Measurements from ENCODE around the gene RAB36.
A peak's percentile ranks its signal among the peaks of the same experiment; 100 is the strongest.

Gene RAB36

GRCh38 chr22:23158516-23159290 lies 13.4 kb downstream of the RAB36 start:
- Histone ChIP-seq H3K27ac (no peak overlapping the region), H3K36me3 (replicated peaks) (no peaks in the 10 kb centered on the region), H3K27me3 (replicated peaks) (peaks cover 5% of the 10 kb centered on the region), H3K4me3 (ENCODE audit: low read depth, low read length) (no peak overlapping the region)
- TF ChIP-seq CTCF (IDR thresholded peaks at IDR 0.05; ENCODE audit: low read depth, low read length, missing control alignments): no peak
- in situ Hi-C loops (cut with HindIII; ENCODE audit: low pct_ligation_motif_present, low sequenced_read_pairs): no loop called here
- DNase-seq: no peak

- TF ChIP-seq CTCF (IDR thresholded peaks at IDR 0.05; ENCODE audit: low read depth, low read length, missing control alignments): no peak
- Histone ChIP-seq H3K36me3 (replicated peaks) (no peaks in the 10 kb centered on the region), H3K27me3 (replicated peaks) (peaks cover 7% of the 10 kb centered on the region), H3K27ac (no peak overlapping the region), H3K4me3 (ENCODE audit: low read depth, low read length) (no peak overlapping the region)
- in situ Hi-C loops (cut with HindIII; ENCODE audit: low pct_ligation_motif_present, low sequenced_read_pairs): no loop called here
- no peak for DNase-seq
Measured at GRCh38 chr22:23159291-23159630, 14.0 kb downstream of the RAB36 start.

GRCh38 chr22:23161029-23161428 lies 15.8 kb downstream of the RAB36 start:
- no peak for DNase-seq
- in situ Hi-C loops (cut with HindIII; ENCODE audit: low pct_ligation_motif_present, low sequenced_read_pairs): no loop called here
- Histone ChIP-seq H3K27ac (no peak overlapping the region), H3K27me3 (replicated peaks) (peaks cover 11% of the 10 kb centered on the region), H3K36me3 (replicated peaks) (no peaks in the 10 kb centered on the region), H3K4me3 (ENCODE audit: low read depth, low read length) (no peak overlapping the region)
- TF ChIP-seq CTCF (IDR thresholded peaks at IDR 0.05; ENCODE audit: low read depth, low read length, missing control alignments): no peak

GRCh38 chr22:23161574-23161973 lies 16.3 kb downstream of the RAB36 start:
- Histone ChIP-seq H3K4me3 (ENCODE audit: low read depth, low read length) (no peak overlapping the region), H3K36me3 (replicated peaks) (no peaks in the 10 kb centered on the region), H3K27me3 (replicated peaks) (peaks cover 13% of the 10 kb centered on the region), H3K27ac (no peak overlapping the region)
- DNase-seq: no peak
- in situ Hi-C loops (cut with HindIII; ENCODE audit: low pct_ligation_motif_present, low sequenced_read_pairs): no loop called here
- TF ChIP-seq CTCF (IDR thresholded peaks at IDR 0.05; ENCODE audit: low read depth, low read length, missing control alignments): no peak

GRCh38 chr22:23163665-23164064 lies 18.4 kb downstream of the RAB36 start:
- in situ Hi-C loops (cut with HindIII; ENCODE audit: low pct_ligation_motif_present, low sequenced_read_pairs): no loop called here
- DNase-seq: no peak
- Histone ChIP-seq H3K27ac (peak overlapping the region; percentile 14), H3K4me3 (ENCODE audit: low read depth, low read length) (no peak overlapping the region), H3K27me3 (replicated peaks) (peaks cover 30% of the 10 kb centered on the region), H3K36me3 (replicated peaks) (no peaks in the 10 kb centered on the region)
- TF ChIP-seq CTCF (IDR thresholded peaks at IDR 0.05; ENCODE audit: low read depth, low read length, missing control alignments): no peak

GRCh38 chr22:23164091-23164490 lies 18.8 kb downstream of the RAB36 start:
- no peak for TF ChIP-seq CTCF (IDR thresholded peaks at IDR 0.05; ENCODE audit: low read depth, low read length, missing control alignments)
- DNase-seq: no peak
- H3K36me3 ChIP-seq (replicated peaks): no peaks in the 10 kb centered on the region
- no peak overlapping the region for H3K4me3 ChIP-seq (ENCODE audit: low read depth, low read length)
- peak overlapping the region; percentile 14 for H3K27ac ChIP-seq
- peaks cover 34% of the 10 kb centered on the region for H3K27me3 ChIP-seq (replicated peaks)
- in situ Hi-C loops (cut with HindIII; ENCODE audit: low pct_ligation_motif_present, low sequenced_read_pairs): no loop called here

Measured in brain microvascular endothelial cell (primary cell).